ENCODE data around the gene ADGRA3. TPM values are rescaled to one million over a fixed set of nuclear protein-coding genes. Genes with fewer than 3 reads are reported as not detected.
A peak's percentile ranks its signal among the peaks of the same experiment; 100 is the strongest.
"Not testable (repeated sequence)": the region's sequence is repeated elsewhere in the genome, so short reads cannot be mapped to it uniquely, and the experiment has no call there.

The ADGRA3 gene
- total RNA-seq, 2 experiments from 2014 or later = 0.99 to 1.3 TPM

DNA sequence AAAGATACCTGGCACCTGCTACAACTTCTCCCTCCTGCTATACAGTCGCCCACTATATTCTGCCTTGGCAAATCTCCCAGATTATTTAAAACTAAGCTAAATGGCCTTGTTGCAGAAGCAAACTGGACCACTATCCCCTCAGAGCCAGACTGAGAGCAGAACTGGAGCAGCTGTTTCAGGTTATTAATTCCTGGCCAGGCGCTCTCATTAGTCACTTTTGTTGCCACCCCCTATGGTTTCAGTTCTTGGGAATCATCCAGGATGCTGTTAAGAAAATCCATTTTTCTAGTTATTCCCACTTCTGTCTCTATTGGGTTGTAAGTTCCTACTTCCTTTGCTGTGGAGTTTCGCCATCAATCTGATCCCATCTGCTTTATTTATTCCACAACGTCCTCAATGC lies 30.1 kb downstream of the ADGRA3 start:
- POLR2A ChIA-PET = no interaction called here
- Mint-ChIP-seq H3K36me3 (no peaks in the 10 kb centered on the region), H3K4me1 (peaks cover 6% of the 10 kb centered on the region), H3K27me3 (no peaks in the 10 kb centered on the region), H3K9me3 (no peaks in the 10 kb centered on the region), H3K4me3 (no peak overlapping the region), H3K27ac (no peak overlapping the region)
- no peak for ATAC-seq (ENCODE audit: low read depth)
- no peak for DNase-seq

DNA sequence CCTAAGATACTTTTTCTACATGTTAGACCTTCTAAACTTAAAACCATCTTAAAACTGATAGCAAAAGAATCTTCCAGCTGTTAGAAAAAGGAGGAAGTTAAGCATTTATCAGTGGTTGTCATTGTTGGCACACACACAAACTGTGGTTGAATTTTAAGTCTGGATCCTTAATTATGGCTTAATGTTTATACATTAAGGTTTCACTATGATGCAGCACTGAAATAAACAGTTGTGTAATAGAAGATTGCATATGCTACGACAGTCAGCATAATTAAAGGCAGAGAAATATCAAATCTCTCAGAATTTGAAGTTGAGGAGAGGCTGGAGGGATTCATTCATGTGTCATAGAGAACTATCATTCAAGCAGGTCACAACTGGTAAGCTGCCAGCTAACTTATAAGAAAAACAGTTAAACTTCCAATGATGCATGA lies 32.3 kb downstream of the ADGRA3 start:
- Mint-ChIP-seq H3K9me3 (no peaks in the 10 kb centered on the region), H3K4me3 (no peak overlapping the region), H3K36me3 (no peaks in the 10 kb centered on the region), H3K4me1 (peaks cover 7% of the 10 kb centered on the region), H3K27me3 (no peaks in the 10 kb centered on the region), H3K27ac (no peak overlapping the region)
- no peak for ATAC-seq (ENCODE audit: low read depth)
- no peak for DNase-seq
- POLR2A ChIA-PET = no interaction called here

GRCh38 chr4:22482250-22483127 lies 33.4 kb downstream of the ADGRA3 start:
- no peak overlapping the region for H3K4me3 Mint-ChIP-seq
- H3K36me3 Mint-ChIP-seq = no peaks in the 10 kb centered on the region
- no peak overlapping the region for H3K27ac Mint-ChIP-seq
- H3K27me3 Mint-ChIP-seq = no peaks in the 10 kb centered on the region
- ATAC-seq (ENCODE audit: low read depth) (no peak), DNase-seq (no peak)
- POLR2A ChIA-PET = no interaction called here
- H3K4me1 Mint-ChIP-seq = peaks cover 10% of the 10 kb centered on the region
- no peaks in the 10 kb centered on the region for H3K9me3 Mint-ChIP-seq

DNA sequence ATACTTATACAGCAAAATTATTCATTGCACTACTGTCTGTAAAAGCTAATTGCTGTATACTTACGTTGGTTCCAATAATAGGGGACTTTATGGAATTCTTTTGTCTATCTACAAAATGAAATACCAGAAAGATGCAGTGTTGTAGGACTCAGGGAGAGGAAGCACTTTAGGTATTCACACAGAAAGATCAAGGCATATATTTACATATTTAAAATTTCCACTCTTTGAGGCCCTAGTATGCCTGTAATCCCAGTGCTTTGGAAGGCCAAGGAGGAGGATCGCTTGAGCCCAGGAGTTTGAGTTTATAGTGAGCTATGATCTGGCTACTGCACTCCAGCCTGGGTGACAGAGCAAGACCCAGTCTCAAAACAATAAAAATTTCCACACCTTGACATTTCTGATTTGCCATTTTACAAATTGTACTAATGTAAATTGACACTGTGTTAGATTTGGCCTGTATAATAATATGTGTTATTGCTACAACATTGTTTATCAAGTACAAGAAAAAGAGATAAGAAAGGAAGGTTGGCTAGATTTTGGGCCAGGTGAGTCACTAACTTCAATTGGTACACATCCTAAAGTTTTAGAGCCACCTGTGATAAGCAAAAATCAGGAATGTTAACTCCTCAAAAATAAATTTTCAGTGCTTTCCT lies 35.1 kb downstream of the ADGRA3 start:
- no peak overlapping the region for H3K27ac Mint-ChIP-seq
- no peaks in the 10 kb centered on the region for H3K27me3 Mint-ChIP-seq
- no peak overlapping the region for H3K4me3 Mint-ChIP-seq
- DNase-seq (no peak), ATAC-seq (ENCODE audit: low read depth) (no peak)
- POLR2A ChIA-PET = no interaction called here
- H3K36me3 Mint-ChIP-seq = no peaks in the 10 kb centered on the region
- H3K4me1 Mint-ChIP-seq = peaks cover 10% of the 10 kb centered on the region
- no peaks in the 10 kb centered on the region for H3K9me3 Mint-ChIP-seq

GRCh38 chr4:22478426-22478825 lies 37.4 kb downstream of the ADGRA3 start:
- H3K9me3 Mint-ChIP-seq = no peaks in the 10 kb centered on the region
- no peaks in the 10 kb centered on the region for H3K36me3 Mint-ChIP-seq
- no peak overlapping the region for H3K4me3 Mint-ChIP-seq

DNA sequence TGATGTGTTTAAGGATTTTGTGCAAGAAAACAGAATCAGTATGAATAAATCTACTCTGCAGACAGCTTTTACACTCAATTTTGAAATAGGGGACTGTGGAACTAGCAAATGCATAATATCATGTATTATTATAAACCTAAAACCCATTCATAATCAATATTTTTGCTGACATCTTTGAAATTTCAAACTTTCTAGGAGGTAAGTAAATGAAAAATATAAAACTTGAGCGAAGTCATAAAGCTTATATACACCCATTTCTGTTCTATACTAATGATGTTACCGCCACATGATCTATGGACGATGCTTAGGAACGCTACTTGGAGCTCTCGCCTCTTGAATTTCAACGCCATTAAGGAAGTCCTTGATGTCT lies 38.1 kb downstream of the ADGRA3 start:
- Mint-ChIP-seq H3K4me3 (no peak overlapping the region), H3K36me3 (no peaks in the 10 kb centered on the region), H3K9me3 (no peaks in the 10 kb centered on the region), H3K27ac (no peak overlapping the region), H3K27me3 (no peaks in the 10 kb centered on the region), H3K4me1 (peaks cover 4% of the 10 kb centered on the region)
- DNase-seq (no peak), ATAC-seq (ENCODE audit: low read depth) (no peak)
- POLR2A ChIA-PET = no interaction called here

More at GRCh38 chr4:22478426-22478825, 37.4 kb downstream of the ADGRA3 start:
- peak; percentile 36 for ATAC-seq (ENCODE audit: low read depth)
- POLR2A ChIA-PET = no interaction called here
- Mint-ChIP-seq H3K4me1 (peaks cover 6% of the 10 kb centered on the region), H3K27ac (no peak overlapping the region), H3K27me3 (no peaks in the 10 kb centered on the region)
- no peak for DNase-seq

GRCh38 chr4:22477136-22477812 lies 38.6 kb downstream of the ADGRA3 start:
- no peaks in the 10 kb centered on the region for H3K9me3 Mint-ChIP-seq
- ATAC-seq (ENCODE audit: low read depth) (no peak), DNase-seq (no peak)
- peaks cover 4% of the 10 kb centered on the region for H3K4me1 Mint-ChIP-seq
- POLR2A ChIA-PET = no interaction called here
- H3K27me3 Mint-ChIP-seq = no peaks in the 10 kb centered on the region
- no peaks in the 10 kb centered on the region for H3K36me3 Mint-ChIP-seq
- H3K4me3 Mint-ChIP-seq = no peak overlapping the region
- H3K27ac Mint-ChIP-seq = no peak overlapping the region

GRCh38 chr4:22476011-22476410 lies 39.9 kb downstream of the ADGRA3 start:
- H3K27ac Mint-ChIP-seq = no peak overlapping the region
- ATAC-seq (ENCODE audit: low read depth) (no peak), DNase-seq (no peak)
- no peaks in the 10 kb centered on the region for H3K36me3 Mint-ChIP-seq
- no peaks in the 10 kb centered on the region for H3K9me3 Mint-ChIP-seq
- no peak overlapping the region for H3K4me3 Mint-ChIP-seq
- POLR2A ChIA-PET = no interaction called here
- peaks cover 4% of the 10 kb centered on the region for H3K4me1 Mint-ChIP-seq
- H3K27me3 Mint-ChIP-seq = no peaks in the 10 kb centered on the region

GRCh38 chr4:22475311-22475646 lies 40.6 kb downstream of the ADGRA3 start:
- H3K27me3 Mint-ChIP-seq; H3K36me3 Mint-ChIP-seq; H3K9me3 Mint-ChIP-seq; ATAC-seq (ENCODE audit: low read depth); DNase-seq; H3K4me3 Mint-ChIP-seq; POLR2A ChIA-PET; H3K4me1 Mint-ChIP-seq; H3K27ac Mint-ChIP-seq: not testable (repeated sequence)

GRCh38 chr4:22474636-22475310 lies 41.1 kb downstream of the ADGRA3 start:
- Mint-ChIP-seq H3K27ac (no peak overlapping the region), H3K27me3 (no peaks in the 10 kb centered on the region), H3K36me3 (no peaks in the 10 kb centered on the region), H3K9me3 (no peaks in the 10 kb centered on the region), H3K4me1 (peaks cover 4% of the 10 kb centered on the region), H3K4me3 (no peak overlapping the region)
- DNase-seq (no peak), ATAC-seq (ENCODE audit: low read depth) (no peak)
- POLR2A ChIA-PET = no interaction called here

DNA sequence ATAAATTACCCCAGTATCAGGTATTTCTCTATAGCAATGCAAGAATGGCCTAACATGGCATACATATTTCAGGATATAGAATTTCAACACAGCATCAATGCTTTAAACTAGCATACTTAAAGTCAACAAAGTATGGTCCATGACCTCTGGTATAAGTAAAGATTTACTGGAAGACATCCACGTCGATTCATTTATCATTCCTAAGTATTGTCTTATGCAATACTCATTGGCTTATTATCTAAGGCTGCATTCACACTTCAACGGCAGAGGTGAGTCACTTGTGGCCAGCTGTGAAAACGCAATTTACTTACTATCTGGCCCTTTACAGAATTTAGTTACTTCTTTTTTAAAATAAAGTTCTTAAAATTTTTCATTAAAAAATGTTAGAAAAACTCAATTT lies 42.6 kb downstream of the ADGRA3 start:
- H3K27ac Mint-ChIP-seq = no peak overlapping the region
- H3K27me3 Mint-ChIP-seq = no peaks in the 10 kb centered on the region
- no peak overlapping the region for H3K4me3 Mint-ChIP-seq
- H3K9me3 Mint-ChIP-seq = no peaks in the 10 kb centered on the region
- POLR2A ChIA-PET = no interaction called here
- no peak for DNase-seq
- H3K4me1 Mint-ChIP-seq = no peaks in the 10 kb centered on the region
- no peak for ATAC-seq (ENCODE audit: low read depth)
- no peaks in the 10 kb centered on the region for H3K36me3 Mint-ChIP-seq

DNA sequence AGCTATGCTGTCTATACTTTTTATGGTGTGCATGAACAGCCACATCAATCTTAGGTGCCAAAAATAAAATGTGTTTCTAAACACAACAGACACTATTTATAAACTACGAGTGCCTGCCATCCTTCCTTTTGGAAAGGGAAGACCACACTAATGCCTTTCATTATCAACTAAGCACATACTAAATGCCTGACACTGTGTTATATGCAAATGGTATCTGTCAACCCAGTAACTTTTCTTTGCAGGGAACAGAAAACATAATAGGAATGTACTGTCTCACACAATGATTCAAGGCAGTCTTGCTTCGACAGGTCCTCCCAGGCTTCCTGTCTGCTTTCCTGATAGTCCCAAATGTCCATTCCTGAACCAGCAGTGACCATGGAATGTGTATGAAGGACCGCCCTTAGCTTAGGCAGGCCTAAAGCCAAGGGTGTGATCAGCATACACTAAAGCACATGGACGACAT lies 43.8 kb downstream of the ADGRA3 start:
- Mint-ChIP-seq H3K4me1 (no peaks in the 10 kb centered on the region), H3K27ac (no peak overlapping the region), H3K4me3 (no peak overlapping the region), H3K27me3 (no peaks in the 10 kb centered on the region), H3K9me3 (no peaks in the 10 kb centered on the region), H3K36me3 (no peaks in the 10 kb centered on the region)
- ATAC-seq (ENCODE audit: low read depth) (no peak), DNase-seq (no peak)
- POLR2A ChIA-PET = no interaction called here

DNA sequence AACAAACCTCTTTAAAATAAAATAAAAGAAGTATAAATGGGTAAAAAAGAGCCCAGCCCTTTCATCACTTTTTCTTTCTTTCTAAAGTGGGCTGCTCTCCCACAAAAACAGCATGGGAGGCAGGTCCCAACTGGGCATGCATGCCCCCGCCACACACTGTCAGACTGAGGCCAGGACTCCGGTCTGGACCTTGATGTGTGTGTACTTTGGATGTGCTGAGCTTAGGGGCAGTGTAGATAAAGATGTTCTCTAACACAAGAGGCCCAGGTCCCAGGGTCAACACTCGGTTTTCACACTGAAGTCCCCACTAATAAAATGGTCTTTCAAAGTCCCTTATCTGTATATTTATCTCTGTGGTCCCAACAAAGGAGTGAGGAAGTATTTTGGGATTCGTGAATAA lies 44.4 kb downstream of the ADGRA3 start:
- Mint-ChIP-seq H3K36me3 (no peaks in the 10 kb centered on the region), H3K27ac (no peak overlapping the region), H3K4me1 (no peaks in the 10 kb centered on the region), H3K9me3 (no peaks in the 10 kb centered on the region), H3K4me3 (no peak overlapping the region), H3K27me3 (no peaks in the 10 kb centered on the region)
- ATAC-seq (ENCODE audit: low read depth) (no peak), DNase-seq (no peak)
- POLR2A ChIA-PET = no interaction called here

All from activated naive CD8-positive, alpha-beta T cell treated with anti-CD3 and anti-CD28 coated beads, Interleukin-2, amount 10 ng/mL, durations not matched to agents 7 days and 5 days (primary cell).